ENCODE data around the gene LSM14A. TPM values are rescaled to one million over a fixed set of nuclear protein-coding genes. Genes with fewer than 3 reads are reported as not detected.
A peak's percentile ranks its signal among the peaks of the same experiment; 100 is the strongest.

LSM14A gene
- total and polyA plus RNA-seq, 9 of the 15 experiments (the other 6 are each of a cell fraction or from before 2014, with no cell fraction given), result 19.5 to 150 (median 95.1) TPM

DNA sequence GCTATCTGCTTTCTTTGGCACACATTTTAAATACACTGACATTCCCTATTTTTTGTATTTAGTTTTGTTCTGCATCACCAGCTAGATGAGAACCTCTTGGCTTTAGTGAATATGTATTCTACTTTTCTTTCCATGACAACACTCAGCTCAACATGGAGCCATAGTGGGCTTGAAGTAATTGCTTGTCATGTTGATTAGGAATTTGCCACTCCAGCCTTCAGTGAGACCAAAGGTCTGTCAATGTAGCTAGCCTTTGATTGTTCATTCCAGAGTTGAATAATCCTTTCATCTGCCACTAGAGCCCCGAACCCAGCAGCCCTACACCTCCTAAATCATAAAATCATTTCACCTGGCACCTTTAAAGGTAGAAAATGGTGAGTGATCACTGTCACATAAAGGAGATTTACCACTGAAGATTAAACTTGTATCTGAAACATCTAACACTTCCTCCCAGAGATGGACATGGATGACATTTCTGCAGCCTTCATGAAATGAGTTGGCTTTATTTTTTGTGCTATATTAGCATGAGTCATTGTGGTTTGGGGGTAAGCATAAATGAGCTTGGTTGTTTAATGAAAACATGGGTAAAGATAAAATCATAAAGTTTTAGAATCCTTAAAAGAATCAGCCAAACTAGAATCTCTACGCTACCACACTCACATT lies 52.8 kb downstream of the LSM14A start:
- no peak overlapping the region for H3K4me2 ChIP-seq (ENCODE audit: insufficient read depth, low read length)
- TF ChIP-seq, protein P1, sequence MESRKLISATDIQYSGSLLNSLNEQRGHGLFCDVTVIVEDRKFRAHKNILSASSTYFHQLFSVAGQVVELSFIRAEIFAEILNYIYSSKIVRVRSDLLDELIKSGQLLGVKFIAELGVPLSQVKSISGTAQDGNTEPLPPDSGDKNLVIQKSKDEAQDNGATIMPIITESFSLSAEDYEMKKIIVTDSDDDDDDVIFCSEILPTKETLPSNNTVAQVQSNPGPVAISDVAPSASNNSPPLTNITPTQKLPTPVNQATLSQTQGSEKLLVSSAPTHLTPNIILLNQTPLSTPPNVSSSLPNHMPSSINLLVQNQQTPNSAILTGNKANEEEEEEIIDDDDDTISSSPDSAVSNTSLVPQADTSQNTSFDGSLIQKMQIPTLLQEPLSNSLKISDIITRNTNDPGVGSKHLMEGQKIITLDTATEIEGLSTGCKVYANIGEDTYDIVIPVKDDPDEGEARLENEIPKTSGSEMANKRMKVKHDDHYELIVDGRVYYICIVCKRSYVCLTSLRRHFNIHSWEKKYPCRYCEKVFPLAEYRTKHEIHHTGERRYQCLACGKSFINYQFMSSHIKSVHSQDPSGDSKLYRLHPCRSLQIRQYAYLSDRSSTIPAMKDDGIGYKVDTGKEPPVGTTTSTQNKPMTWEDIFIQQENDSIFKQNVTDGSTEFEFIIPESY (CRISPR knock-in tag; IDR thresholded peaks at IDR 0.05), result no peak
- TF ChIP-seq SETDB1 (IDR thresholded peaks at IDR 0.05; ENCODE audit: low read length) (no peak), NFE2 (IDR thresholded peaks at IDR 0.05; ENCODE audit: low read depth) (peak; percentile 60), ETV5 (CRISPR knock-in tag; IDR thresholded peaks at IDR 0.05; ENCODE audit: low read depth) (no peak), MAFG (tag; conservative IDR thresholded peaks at IDR 0.05) (peak; percentile 57), CSDE1 (IDR thresholded peaks at IDR 0.05) (no peak), MEF2D (tag; conservative IDR thresholded peaks at IDR 0.05; ENCODE audit: low read depth) (no peak), ZNF584 (CRISPR knock-in tag; IDR thresholded peaks at IDR 0.05; ENCODE audit: low read depth) (no peak), TAL1 (IDR thresholded peaks at IDR 0.05) (no peak)
- TF ChIP-seq, protein P2, sequence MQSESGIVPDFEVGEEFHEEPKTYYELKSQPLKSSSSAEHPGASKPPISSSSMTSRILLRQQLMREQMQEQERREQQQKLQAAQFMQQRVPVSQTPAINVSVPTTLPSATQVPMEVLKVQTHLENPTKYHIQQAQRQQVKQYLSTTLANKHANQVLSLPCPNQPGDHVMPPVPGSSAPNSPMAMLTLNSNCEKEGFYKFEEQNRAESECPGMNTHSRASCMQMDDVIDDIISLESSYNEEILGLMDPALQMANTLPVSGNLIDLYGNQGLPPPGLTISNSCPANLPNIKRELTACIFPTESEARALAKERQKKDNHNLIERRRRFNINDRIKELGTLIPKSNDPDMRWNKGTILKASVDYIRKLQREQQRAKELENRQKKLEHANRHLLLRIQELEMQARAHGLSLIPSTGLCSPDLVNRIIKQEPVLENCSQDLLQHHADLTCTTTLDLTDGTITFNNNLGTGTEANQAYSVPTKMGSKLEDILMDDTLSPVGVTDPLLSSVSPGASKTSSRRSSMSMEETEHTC (IDR thresholded peaks at IDR 0.05), result no peak
- TF ChIP-seq, protein P3, sequence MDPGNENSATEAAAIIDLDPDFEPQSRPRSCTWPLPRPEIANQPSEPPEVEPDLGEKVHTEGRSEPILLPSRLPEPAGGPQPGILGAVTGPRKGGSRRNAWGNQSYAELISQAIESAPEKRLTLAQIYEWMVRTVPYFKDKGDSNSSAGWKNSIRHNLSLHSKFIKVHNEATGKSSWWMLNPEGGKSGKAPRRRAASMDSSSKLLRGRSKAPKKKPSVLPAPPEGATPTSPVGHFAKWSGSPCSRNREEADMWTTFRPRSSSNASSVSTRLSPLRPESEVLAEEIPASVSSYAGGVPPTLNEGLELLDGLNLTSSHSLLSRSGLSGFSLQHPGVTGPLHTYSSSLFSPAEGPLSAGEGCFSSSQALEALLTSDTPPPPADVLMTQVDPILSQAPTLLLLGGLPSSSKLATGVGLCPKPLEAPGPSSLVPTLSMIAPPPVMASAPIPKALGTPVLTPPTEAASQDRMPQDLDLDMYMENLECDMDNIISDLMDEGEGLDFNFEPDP (CRISPR knock-in tag; IDR thresholded peaks at IDR 0.05), result no peak
- TF ChIP-seq, protein P4, sequence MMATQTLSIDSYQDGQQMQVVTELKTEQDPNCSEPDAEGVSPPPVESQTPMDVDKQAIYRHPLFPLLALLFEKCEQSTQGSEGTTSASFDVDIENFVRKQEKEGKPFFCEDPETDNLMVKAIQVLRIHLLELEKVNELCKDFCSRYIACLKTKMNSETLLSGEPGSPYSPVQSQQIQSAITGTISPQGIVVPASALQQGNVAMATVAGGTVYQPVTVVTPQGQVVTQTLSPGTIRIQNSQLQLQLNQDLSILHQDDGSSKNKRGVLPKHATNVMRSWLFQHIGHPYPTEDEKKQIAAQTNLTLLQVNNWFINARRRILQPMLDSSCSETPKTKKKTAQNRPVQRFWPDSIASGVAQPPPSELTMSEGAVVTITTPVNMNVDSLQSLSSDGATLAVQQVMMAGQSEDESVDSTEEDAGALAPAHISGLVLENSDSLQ (IDR thresholded peaks at IDR 0.05), result peak; percentile 27; the same call in 1 of the 2 replicates
- TF ChIP-seq, protein P5, sequence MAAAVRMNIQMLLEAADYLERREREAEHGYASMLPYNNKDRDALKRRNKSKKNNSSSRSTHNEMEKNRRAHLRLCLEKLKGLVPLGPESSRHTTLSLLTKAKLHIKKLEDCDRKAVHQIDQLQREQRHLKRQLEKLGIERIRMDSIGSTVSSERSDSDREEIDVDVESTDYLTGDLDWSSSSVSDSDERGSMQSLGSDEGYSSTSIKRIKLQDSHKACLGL (CRISPR knock-in tag; IDR thresholded peaks at IDR 0.05; ENCODE audit: borderline replicate concordance, poor library complexity, severe bottlenecking), result no peak
- TF ChIP-seq, protein P6, sequence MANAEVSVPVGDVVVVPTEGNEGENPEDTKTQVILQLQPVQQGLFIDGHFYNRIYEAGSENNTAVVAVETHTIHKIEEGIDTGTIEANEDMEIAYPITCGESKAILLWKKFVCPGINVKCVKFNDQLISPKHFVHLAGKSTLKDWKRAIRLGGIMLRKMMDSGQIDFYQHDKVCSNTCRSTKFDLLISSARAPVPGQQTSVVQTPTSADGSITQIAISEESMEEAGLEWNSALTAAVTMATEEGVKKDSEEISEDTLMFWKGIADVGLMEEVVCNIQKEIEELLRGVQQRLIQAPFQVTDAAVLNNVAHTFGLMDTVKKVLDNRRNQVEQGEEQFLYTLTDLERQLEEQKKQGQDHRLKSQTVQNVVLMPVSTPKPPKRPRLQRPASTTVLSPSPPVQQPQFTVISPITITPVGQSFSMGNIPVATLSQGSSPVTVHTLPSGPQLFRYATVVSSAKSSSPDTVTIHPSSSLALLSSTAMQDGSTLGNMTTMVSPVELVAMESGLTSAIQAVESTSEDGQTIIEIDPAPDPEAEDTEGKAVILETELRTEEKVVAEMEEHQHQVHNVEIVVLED (CRISPR knock-in tag; IDR thresholded peaks at IDR 0.05), result no peak

More for the DNA sequence above, 52.8 kb downstream of the LSM14A start:
- BruUV-seq (replicated peaks), result no TSS peak
- Histone ChIP-seq H3K79me2 (ENCODE audit: control insufficient read depth, insufficient read depth, low read length) (0 out of 3 replicates have a peak, but pooled peaks cover 4% of the 10 kb centered on the region), H3K9me1 (ENCODE audit: control insufficient read depth, insufficient read depth, low read length) (no peaks in the 10 kb centered on the region), H3K9me3 (replicated peaks; ENCODE audit: control insufficient read depth, insufficient read depth, low read depth, low read length) (no peaks in the 10 kb centered on the region), H3K36me3 (ENCODE audit: control insufficient read depth, insufficient read depth, low read length) (peaks cover 94% of the 10 kb centered on the region), H2AFZ (ENCODE audit: low read depth, low read length) (no peak overlapping the region), H3K4me3 (no peak overlapping the region), H3K27ac (ENCODE audit: extremely low read depth, low read depth, low read length) (no peak overlapping the region), H4K20me1 (replicated peaks; ENCODE audit: control insufficient read depth, insufficient read depth, low read length) (peaks cover 5% of the 10 kb centered on the region; the same call in 1 of the 2 replicates), H3K4me1 (replicated peaks in 1 of 2; ENCODE audit: control insufficient read depth in 2 of 2, insufficient read depth in 2 of 2, low read length in 2 of 2) (peaks cover 0 to 7% of the 10 kb centered on the region in 2 experiments; a peak in 2 of 5 replicates), H3K27me3 (ENCODE audit: control insufficient read depth in 2 of 2, insufficient read depth in 2 of 2, low read length in 2 of 2) (no peaks in the 10 kb centered on the region), H3K9ac (ENCODE audit: insufficient read depth in 1 of 2, low read depth in 2 of 2, low read length in 2 of 2) (no peak overlapping the region)
- DNase-seq (ENCODE audit: extremely low read depth in 1 of 4, low spot score in 3 of 4), result no peak
- CTCF ChIA-PET (ENCODE audit: low intra/inter-chr PET ratio), result no interaction called here
- ATAC-seq, result no peak
- WGBS (ENCODE audit: insufficient coverage, low coverage, missing lambda C conversion rate), result 78% methylated on average over 2 of the region's 2 CpGs
- POLR2A ChIA-PET, result interaction anchor here (0.5 to 2.6 kb wide), 7 partner anchors 8 to 539 kb away, joined by 3 to 10 read pairs (median 3); no protein-coding TSS in a partner anchor
- peak; percentile 26 for FAIRE-seq
- in situ Hi-C loops (cut with MboI) (no loop called here), intact Hi-C loops (cut with micrococcal nuclease) (no loop called here)

Measured in K562 (cell line).